H1 (cell line): ENCODE data around the gene INPP5K. TPM values are rescaled to one million over a fixed set of nuclear protein-coding genes. Genes with fewer than 3 reads are reported as not detected.

Experiments used
- CTCF ChIA-PET: fragments of 300-600 bp; sonication (Branson Sonifier 250); formaldehyde crosslinking; loops from one replicate; lab custom pipeline; 2021; ENCODE audit not compliant: partially characterized antibody; lab: Charles Lee
- POLR2A ChIA-PET: fragments of 300-600 bp; sonication (Branson Sonifier 250); formaldehyde crosslinking; loops from one replicate; lab custom pipeline; 2021; ENCODE audit warnings: inconsistent platforms; ENCODE audit not compliant: partially characterized antibody; lab: Charles Lee
- DNase-seq, 2 experiments: peaks; one replicate each; pipeline versions ENCODE4 v3.0.0 to v3.0.0-alpha.2; 2010 to 2022; ENCODE audit warnings: low spot score in 2 of 2, low read depth in 1 of 2, mixed read lengths in 1 of 2
- FAIRE-seq: peaks from 2 replicates; lab custom pipeline; 2011; peaks lifted over from hg19 to GRCh38; lab: Jason Lieb, UNC
- H2AFZ ChIP-seq: 2 replicates; pipeline ENCODE4 v1.8.1; 2012; ENCODE audit warnings: low read length, inconsistent platforms
- H2AK5ac ChIP-seq: 2 replicates; pipeline ENCODE4 v1.6.1; 2013; ENCODE audit warnings: low read depth, low read length
- H2BK120ac ChIP-seq: replicated peaks from 2 replicates; pipeline ENCODE3; 2013; ENCODE audit warnings: low read depth, low read length, inconsistent platforms
- H2BK12ac ChIP-seq: 2 replicates; pipeline ENCODE4 v1.6.1; 2013; ENCODE audit warnings: low read depth, low read length
- H2BK15ac ChIP-seq: 2 replicates; pipeline ENCODE4 v1.6.1; 2013; ENCODE audit warnings: low read length
- H2BK20ac ChIP-seq: 2 replicates; pipeline ENCODE4 v1.6.1; 2013; ENCODE audit warnings: low read length
- H2BK5ac ChIP-seq: 2 replicates; pipeline ENCODE4 v1.6.1; 2013; ENCODE audit warnings: low read depth, low read length
- H3K14ac ChIP-seq: 2 replicates; pipeline ENCODE4 v1.6.1; 2013; ENCODE audit warnings: inconsistent platforms; ENCODE audit not compliant: insufficient read length
- H3K18ac ChIP-seq: 2 replicates; pipeline ENCODE4 v1.6.1; 2013; ENCODE audit warnings: low read length; ENCODE audit errors: extremely low read depth
- H3K23ac ChIP-seq: 2 replicates; pipeline ENCODE4 v1.6.1; 2013; ENCODE audit warnings: inconsistent platforms; ENCODE audit not compliant: insufficient read length
- H3K23me2 ChIP-seq: 2 replicates; pipeline ENCODE4 v1.6.1; 2013; ENCODE audit warnings: low read depth, low read length
- H3K27ac ChIP-seq: 2 replicates; pipeline ENCODE4 v1.6.1; 2011; ENCODE audit warnings: low read depth, low read length, inconsistent platforms
- H3K27me3 ChIP-seq, 4 experiments: replicated peaks in 1 of 4; 1 replicate in 1 of 4; 2 replicates in 3 of 4; pipeline versions ENCODE4 v1.6.1 to v1.8.1; 2011 to 2013; ENCODE audit warnings: low read length in 3 of 4, mild to moderate bottlenecking in 3 of 4, inconsistent platforms in 2 of 4, mixed read lengths in 2 of 4, moderate library complexity in 1 of 4; ENCODE audit not compliant: control insufficient read depth in 3 of 4, insufficient read depth in 3 of 4; ENCODE audit errors: extremely low read depth in 1 of 4
- H3K36me3 ChIP-seq, 4 experiments: 2 replicates each; pipeline versions ENCODE4 v1.6.1 to v1.8.1; 2011 to 2013; ENCODE audit warnings: mild to moderate bottlenecking in 4 of 4, low read length in 3 of 4, moderate library complexity in 2 of 4, control low read depth in 1 of 4, inconsistent platforms in 1 of 4; ENCODE audit not compliant: insufficient read depth in 4 of 4, control insufficient read depth in 2 of 4
- H3K4ac ChIP-seq: replicated peaks from 2 replicates; pipeline ENCODE3; 2013; ENCODE audit warnings: low read length, low read depth, mixed read lengths, inconsistent platforms; ENCODE audit not compliant: insufficient read length
- H3K4me1 ChIP-seq, 4 experiments: replicated peaks in 1 of 4; 1 replicate in 1 of 4; 2 replicates in 3 of 4; pipeline versions ENCODE4 v1.6.1 to v1.8.1; 2011 to 2013; ENCODE audit warnings: low read length in 3 of 4, inconsistent platforms in 2 of 4, mixed read lengths in 1 of 4; ENCODE audit not compliant: insufficient read depth in 4 of 4, control insufficient read depth in 3 of 4
- H3K4me2 ChIP-seq, 2 experiments: 2 replicates each; pipeline versions ENCODE4 v1.6.1 to v1.8.1; 2011 to 2013; ENCODE audit warnings: low read depth in 2 of 2, low read length in 2 of 2, control low read depth in 1 of 2, inconsistent platforms in 1 of 2, mild to moderate bottlenecking in 1 of 2; ENCODE audit not compliant: insufficient read depth in 1 of 2
- H3K4me3 ChIP-seq, 4 experiments: fragments of 200-600, 300-600 bp in 1 of 4; sonication (generic), shearing (Covaris generic), sonication (Bioruptor Twin) in 1 of 4; 2 replicates each; pipeline versions ENCODE4 v1.5.1 to v1.8.1; 2011 to 2016; ENCODE audit warnings: low read length in 4 of 4, low read depth in 3 of 4, control low read depth in 2 of 4, inconsistent platforms in 2 of 4, mild to moderate bottlenecking in 2 of 4, mixed read lengths in 1 of 4, moderate library complexity in 1 of 4; ENCODE audit not compliant: insufficient read depth in 2 of 4; ENCODE audit errors: extremely low read depth in 1 of 4
- H3K56ac ChIP-seq: replicated peaks from 2 replicates; pipeline ENCODE3; 2013; ENCODE audit warnings: low read depth, mild to moderate bottlenecking, mixed read lengths, low read length, inconsistent platforms; ENCODE audit not compliant: insufficient read length
- H3K79me1 ChIP-seq: 2 replicates; pipeline ENCODE4 v1.6.1; 2013; ENCODE audit warnings: low read depth, low read length, control low read depth
- H3K79me2 ChIP-seq, 2 experiments: 2 replicates each; pipeline versions ENCODE4 v1.6.1 to v1.8.1; 2012 to 2013; ENCODE audit warnings: low read length in 2 of 2, mild to moderate bottlenecking in 2 of 2, inconsistent platforms in 1 of 2; ENCODE audit not compliant: insufficient read depth in 2 of 2, control insufficient read depth in 1 of 2
- H3K9ac ChIP-seq, 4 experiments: replicated peaks in 1 of 4; 1 replicate in 1 of 4; 2 replicates in 3 of 4; pipeline versions ENCODE4 v1.6.1 to v1.8.1; 2011 to 2013; ENCODE audit warnings: low read depth in 3 of 4, low read length in 3 of 4, control low read depth in 2 of 4, mild to moderate bottlenecking in 2 of 4, moderate library complexity in 2 of 4, inconsistent platforms in 1 of 4; ENCODE audit errors: extremely low read depth in 1 of 4
- H3K9me3 ChIP-seq, 2 experiments: 2 replicates each; pipeline versions ENCODE4 v1.6.1 to v1.8.1; 2012 to 2013; ENCODE audit warnings: mild to moderate bottlenecking in 2 of 2, moderate library complexity in 2 of 2, control low read depth in 1 of 2, inconsistent platforms in 1 of 2, low read depth in 1 of 2, low read length in 1 of 2, mixed read lengths in 1 of 2; ENCODE audit not compliant: insufficient read depth in 2 of 2
- H4K20me1 ChIP-seq, 2 experiments: replicated peaks in 1 of 2; 2 replicates each; pipeline versions ENCODE3 to v1.8.1; 2011 to 2013; ENCODE audit warnings: inconsistent platforms in 2 of 2, low read length in 2 of 2, mild to moderate bottlenecking in 1 of 2; ENCODE audit not compliant: insufficient read depth in 2 of 2, control insufficient read depth in 1 of 2
- H4K5ac ChIP-seq: 2 replicates; pipeline ENCODE4 v1.6.1; 2013; ENCODE audit warnings: low read length, low read depth, mixed read lengths, inconsistent platforms; ENCODE audit not compliant: insufficient read length
- H4K8ac ChIP-seq: 2 replicates; pipeline ENCODE4 v1.8.0; 2013; ENCODE audit warnings: mild to moderate bottlenecking, moderate library complexity, low read length, inconsistent platforms; ENCODE audit not compliant: insufficient read depth; ENCODE audit errors: extremely low read depth
- H4K91ac ChIP-seq: replicated peaks from 2 replicates; pipeline ENCODE3; 2013; ENCODE audit warnings: low read length, mixed read lengths, inconsistent platforms; ENCODE audit not compliant: insufficient read length
- CTCF ChIP-seq, 3 experiments: IDR thresholded peaks; 1 replicate in 2 of 3; 2 replicates in 1 of 3; pipeline versions ENCODE4 v1.5.1 to v1.6.1; 2011; ENCODE audit warnings: low read length in 3 of 3, mild to moderate bottlenecking in 3 of 3, inconsistent platforms in 2 of 3, low read depth in 1 of 3, moderate library complexity in 1 of 3; ENCODE audit not compliant: insufficient read depth in 1 of 3; ENCODE audit errors: control extremely low read depth in 1 of 3
- RAD21 ChIP-seq, 2 experiments: IDR thresholded peaks in 1 of 2; conservative IDR thresholded peaks in 1 of 2; 2 replicates each; pipeline ENCODE4 v1.6.1; 2011; ENCODE audit warnings: low read depth in 2 of 2, low read length in 2 of 2, improper control_type of control experiment in 1 of 2, inconsistent platforms in 1 of 2, mild to moderate bottlenecking in 1 of 2, moderate library complexity in 1 of 2
- SIN3A ChIP-seq, 2 experiments: IDR thresholded peaks in 1 of 2; conservative IDR thresholded peaks in 1 of 2; 2 replicates each; pipeline ENCODE4 v1.6.1; 2011 to 2012; ENCODE audit warnings: low read length in 2 of 2, improper control_type of control experiment in 1 of 2, low read depth in 1 of 2, mild to moderate bottlenecking in 1 of 2
- WGBS, 2 experiments: shearing (Covaris generic) in 1 of 2; methylation state at CpG; one replicate each; pipeline versions ENCODE4 v1.1.6 to v1.1.7; 2013 to 2015; ENCODE audit warnings: low lambda C conversion rate in 2 of 2, mixed read lengths in 2 of 2, inconsistent platforms in 1 of 2, low coverage in 1 of 2, missing lambda C conversion rate in 1 of 2; ENCODE audit not compliant: insufficient replicate concordance in 2 of 2, insufficient coverage in 1 of 2, insufficient read length in 1 of 2; ENCODE audit errors: extremely low coverage in 1 of 2, missing lambda C conversion rate in 1 of 2; 5-methylcytosine and 5-hydroxymethylcytosine counted together
- polyA plus RNA-seq, 7 experiments: library from polyadenylated mRNA; depleted of rRNA in 3 of 7; stranded (reverse) in 5 of 7; unstranded in 2 of 7; fragments of >200 nt in 5 of 7; fragments of 200-250 nt in 2 of 7; gene quantifications; 1 replicate in 5 of 7; 2 replicates in 1 of 7; 4 replicates in 1 of 7; pipeline versions ENCODE4 v1.2.1 to v1.2.3, GENCODE V29; 2011 to 2013; ENCODE audit warnings: missing spikeins in 2 of 7, mixed read lengths in 2 of 7
- total RNA-seq: library from RNA; stranded (reverse); fragmentation: NEBNext Ultra II Directional; extraction: Animal tissue kit (Norgen Biotek cat#: 25700); gene quantifications from 2 replicates; pipeline ENCODE4 v1.2.1, GENCODE V29; 2021

Gene INPP5K
- total and polyA plus RNA-seq, 2 of the 8 experiments (the other 6 are each of a cell fraction or from before 2014, with no cell fraction given): 21.0 to 24.1 TPM

DNA sequence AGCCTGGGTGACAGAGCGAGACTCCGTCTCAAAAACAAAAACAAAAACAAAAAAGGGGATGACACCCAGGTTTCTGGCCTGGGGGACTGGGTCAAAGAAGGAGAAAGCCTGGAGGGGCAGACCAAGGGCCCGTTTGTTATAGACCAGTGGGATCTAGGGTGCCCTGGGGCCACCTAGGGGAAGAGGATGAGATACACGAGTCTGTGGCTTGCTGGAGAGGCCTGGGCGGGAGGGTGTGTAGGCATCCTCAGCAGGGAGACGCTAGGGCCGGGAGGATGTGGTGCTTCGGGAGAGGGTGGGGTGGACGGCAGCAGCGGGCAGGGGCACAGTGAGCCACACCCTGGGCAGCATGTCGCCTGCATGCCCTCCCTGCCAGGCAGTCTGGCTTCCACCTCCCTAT lies 43.2 kb downstream of the INPP5K start:
- Histone ChIP-seq H4K8ac (no peak overlapping the region), H3K23me2 (no peaks in the 10 kb centered on the region), H2BK20ac (no peak overlapping the region), H3K23ac (no peak overlapping the region), H3K56ac (no peak overlapping the region), H3K4me1 (no peaks in the 10 kb centered on the region; a peak in 1 of 7 replicates), H3K9ac (no peak overlapping the region), H2AK5ac (no peak overlapping the region), H3K9me3 (no peaks in the 10 kb centered on the region; a peak in 1 of 4 replicates), H3K18ac (no peak overlapping the region), H3K27me3 (no peaks in the 10 kb centered on the region), H3K14ac (no peak overlapping the region), H3K4me3 (no peak overlapping the region), H3K27ac (no peak overlapping the region), H3K4ac (no peak overlapping the region), H4K20me1 (peaks cover 3 to 7% of the 10 kb centered on the region in 2 experiments), H2BK15ac (no peak overlapping the region), H2BK5ac (no peak overlapping the region), H2BK12ac (no peak overlapping the region)
- DNase-seq (no peak), FAIRE-seq (no peak)
- POLR2A ChIA-PET: interaction anchor here (0.6 to 2.6 kb wide), 5 partner anchors 11 to 229 kb away, joined by 3 to 10 read pairs (median 5); partner anchors contain the start of gene CRK
- CTCF ChIA-PET: interaction anchor here (0.8 to 1.5 kb wide), 5 partner anchors 12 to 174 kb away, joined by 3 to 4 read pairs (median 4); no protein-coding TSS in a partner anchor
- TF ChIP-seq CTCF (IDR thresholded peaks at IDR 0.05; ENCODE audit: control extremely low read depth in 1 of 3, insufficient read depth in 1 of 3, low read depth in 1 of 3, low read length in 3 of 3): peak; percentile 18 to 26 (median 21); a peak in 3 of 4 replicates
- peak; percentile 40 to 54 for TF ChIP-seq RAD21 (IDR thresholded peaks at IDR 0.05 in 1 of 2, conservative IDR thresholded peaks at IDR 0.05 in 1 of 2; ENCODE audit: low read depth in 2 of 2, low read length in 2 of 2)
- no peak for TF ChIP-seq SIN3A (conservative IDR thresholded peaks at IDR 0.05 in 1 of 2, IDR thresholded peaks at IDR 0.05 in 1 of 2; ENCODE audit: low read depth in 1 of 2, low read length in 2 of 2)
- TF ChIP-seq, all 59 proteins: peak for 2
- Histone ChIP-seq H3K79me1 (no peaks in the 10 kb centered on the region; the same call in 1 of the 2 replicates), H2BK120ac (no peak overlapping the region), H2AFZ (no peak overlapping the region), H4K91ac (no peak overlapping the region), H3K4me2 (no peak overlapping the region), H4K5ac (no peak overlapping the region), H3K36me3 (peaks cover 9 to 41% (median 31%) of the 10 kb centered on the region in 4 experiments; a peak in 7 of 8 replicates), H3K79me2 (no peaks in the 10 kb centered on the region)
- 86% methylated on average over 11 of the region's 11 CpGs; no CpG with 5 or more reads in 1 of the 2 experiments for WGBS, 2 experiments
